Keratinocyte (primary cell): ENCODE results near the gene NCKAP5. TPM values are rescaled to one million over a fixed set of nuclear protein-coding genes. Genes with fewer than 3 reads are reported as not detected.

ENCODE experiments used
- DNase-seq: peaks from one replicate; pipeline ENCODE4 v3.0.0-alpha.2; 2011; ENCODE audit warnings: low read depth, missing footprints, low spot score
- FAIRE-seq: peaks from 2 replicates; lab custom pipeline; 2011; peaks lifted over from hg19 to GRCh38; lab: Jason Lieb, UNC
- H2AFZ ChIP-seq: 2 replicates; pipeline ENCODE4 v1.6.0; 2012; ENCODE audit warnings: low read length, control low read depth, inconsistent platforms; ENCODE audit not compliant: control insufficient read depth
- H3K27ac ChIP-seq: 2 replicates; pipeline ENCODE4 v1.5.1; 2011; ENCODE audit warnings: low read length; ENCODE audit not compliant: control insufficient read depth, insufficient read depth
- H3K27me3 ChIP-seq: 3 replicates; pipeline ENCODE4 v1.6.0; 2011; ENCODE audit warnings: low read length; ENCODE audit not compliant: control insufficient read depth, insufficient read depth; ENCODE audit errors: extremely low read depth
- H3K36me3 ChIP-seq, 2 experiments: 2 replicates in 1 of 2; 3 replicates in 1 of 2; pipeline ENCODE4 v1.5.1; 2011; ENCODE audit warnings: low read length in 2 of 2, mild to moderate bottlenecking in 1 of 2; ENCODE audit not compliant: control insufficient read depth in 2 of 2, insufficient read depth in 2 of 2; ENCODE audit errors: extremely low read depth in 1 of 2
- H3K4me1 ChIP-seq: 3 replicates; pipeline ENCODE4 v1.5.1; 2011; ENCODE audit warnings: low read length; ENCODE audit not compliant: control insufficient read depth, insufficient read depth; ENCODE audit errors: extremely low read depth
- H3K4me2 ChIP-seq: 3 replicates; pipeline ENCODE4 v1.6.0; 2011; ENCODE audit warnings: low read depth, low read length; ENCODE audit not compliant: control insufficient read depth, insufficient read depth; ENCODE audit errors: extremely low read depth
- H3K4me3 ChIP-seq, 3 experiments: fragments of 200-600 bp in 1 of 3; sonication (generic) in 1 of 3; 2 replicates in 2 of 3; 3 replicates in 1 of 3; pipeline ENCODE4 v1.5.1; 2011 to 2016; ENCODE audit warnings: low read length in 3 of 3, mild to moderate bottlenecking in 3 of 3, control low read depth in 2 of 3, inconsistent platforms in 1 of 3, low read depth in 1 of 3, mixed read lengths in 1 of 3, mixed run types in 1 of 3, moderate library complexity in 1 of 3; ENCODE audit not compliant: control insufficient read depth in 2 of 3, insufficient read depth in 2 of 3; ENCODE audit errors: extremely low read depth in 1 of 3
- H3K79me2 ChIP-seq: 2 replicates; pipeline ENCODE4 v1.6.0; 2012; ENCODE audit warnings: low read length; ENCODE audit not compliant: control insufficient read depth, insufficient read depth
- H3K9ac ChIP-seq: 3 replicates; pipeline ENCODE4 v1.6.0; 2011; ENCODE audit warnings: low read length; ENCODE audit not compliant: control insufficient read depth, insufficient read depth; ENCODE audit errors: extremely low read depth
- H3K9me1 ChIP-seq: 3 replicates; pipeline ENCODE4 v1.6.0; 2011; ENCODE audit warnings: low read length; ENCODE audit not compliant: control insufficient read depth, insufficient read depth; ENCODE audit errors: extremely low read depth
- H3K9me3 ChIP-seq: 2 replicates; pipeline ENCODE4 v1.5.1; 2012; ENCODE audit warnings: low read depth, low read length; ENCODE audit not compliant: control insufficient read depth
- H4K20me1 ChIP-seq: 3 replicates; pipeline ENCODE4 v1.6.0; 2011; ENCODE audit warnings: low read length; ENCODE audit not compliant: control insufficient read depth, insufficient read depth; ENCODE audit errors: extremely low read depth
- CTCF ChIP-seq, 3 experiments: IDR thresholded peaks in 1 of 3; conservative IDR thresholded peaks in 1 of 3; optimal IDR thresholded peaks in 1 of 3; 2 replicates in 2 of 3; 3 replicates in 1 of 3; pipeline versions ENCODE3 to v1.5.1; 2011; ENCODE audit warnings: low read length in 3 of 3, mild to moderate bottlenecking in 3 of 3, moderate library complexity in 2 of 3, control low read depth in 1 of 3, inconsistent platforms in 1 of 3; ENCODE audit not compliant: insufficient read depth in 2 of 3; ENCODE audit errors: extremely low read depth in 1 of 3
- EZH2 ChIP-seq: IDR thresholded peaks from one replicate; pipeline ENCODE4 v1.6.1; 2012; ENCODE audit warnings: inconsistent platforms, mild to moderate bottlenecking, low read length, moderate library complexity
- dilution Hi-C: fragments of 300-500 bp; cut with MboI; formaldehyde crosslinking; loops from one replicate; pipeline ENCODE4 v1.7.0; 2020; ENCODE audit warnings: low sequenced_read_pairs; ENCODE audit not compliant: extremely low pct_ligation_motif_present
- polyA plus RNA-seq, 5 experiments: library from polyadenylated mRNA; depleted of rRNA in 3 of 5; stranded (reverse) in 3 of 5; stranded (forward) in 1 of 5; unstranded in 1 of 5; fragments of >200 nt; gene quantifications; 1 replicate in 1 of 5; 2 replicates in 3 of 5; 3 replicates in 1 of 5; pipeline versions ENCODE4 v1.2.1 to v1.2.3, GENCODE V29; 2011 to 2012; ENCODE audit warnings: missing spikeins in 2 of 5, low read depth in 1 of 5, low replicate concordance in 1 of 5

The NCKAP5 gene
- polyA plus RNA-seq, 1 donor (not counting 4 experiments of a cell fraction or from before 2014, with no cell fraction given) = 3.6 TPM

- no peak overlapping the region for H2AFZ ChIP-seq
- H3K4me2 ChIP-seq = no peak overlapping the region
- no peak overlapping the region for H3K9ac ChIP-seq
- peaks cover 0 to 1% of the 10 kb centered on the region in 2 experiments for H3K36me3 ChIP-seq
- H3K27ac ChIP-seq = no peak overlapping the region
- H4K20me1 ChIP-seq = no peaks in the 10 kb centered on the region
- no peak overlapping the region for H3K4me3 ChIP-seq
- peaks cover 6% of the 10 kb centered on the region for H3K4me1 ChIP-seq
- dilution Hi-C loops = no loop called here
- H3K9me3 ChIP-seq = no peaks in the 10 kb centered on the region
- H3K79me2 ChIP-seq = no peaks in the 10 kb centered on the region
- no peaks in the 10 kb centered on the region for H3K27me3 ChIP-seq
- no peak for FAIRE-seq
- no peaks in the 10 kb centered on the region for H3K9me1 ChIP-seq
- no peak for DNase-seq
- TF ChIP-seq EZH2 (no peak), CTCF (optimal IDR thresholded peaks at IDR 0.05 in 1 of 3, IDR thresholded peaks at IDR 0.05 in 1 of 3, conservative IDR thresholded peaks at IDR 0.05 in 1 of 3; ENCODE audit: extremely low read depth in 1 of 3, insufficient read depth in 2 of 3, low read length in 3 of 3) (no peak)
Measured at GRCh38 chr2:133599811-133600210, 31.5 kb upstream of the NCKAP5 start.

- Histone ChIP-seq H3K9me3 (no peaks in the 10 kb centered on the region), H3K27ac (no peak overlapping the region), H3K36me3 (peaks cover 0 to 1% of the 10 kb centered on the region in 2 experiments), H3K9ac (no peak overlapping the region), H3K9me1 (no peaks in the 10 kb centered on the region), H2AFZ (no peak overlapping the region), H4K20me1 (no peaks in the 10 kb centered on the region), H3K4me1 (peaks cover 6% of the 10 kb centered on the region), H3K79me2 (no peaks in the 10 kb centered on the region), H3K4me2 (no peak overlapping the region), H3K27me3 (no peaks in the 10 kb centered on the region), H3K4me3 (no peak overlapping the region)
- dilution Hi-C loops = no loop called here
- TF ChIP-seq EZH2 = no peak
- TF ChIP-seq CTCF (optimal IDR thresholded peaks at IDR 0.05 in 1 of 3, IDR thresholded peaks at IDR 0.05 in 1 of 3, conservative IDR thresholded peaks at IDR 0.05 in 1 of 3; ENCODE audit: extremely low read depth in 1 of 3, insufficient read depth in 2 of 3, low read length in 3 of 3) = no peak
- FAIRE-seq (no peak), DNase-seq (no peak)
Measured at GRCh38 chr2:133599211-133599803, 31.0 kb upstream of the NCKAP5 start.
